Cerebellar nuclear complex (tissue), 1 donor: Measurements from ENCODE around the gene PRR9.
"Not testable (repeated sequence)": the region's sequence is repeated elsewhere in the genome, so short reads cannot be mapped to it uniquely, and the experiment has no call there.

ENCODE experiments used
- DNase-seq, 2 experiments: peaks; one replicate each; lab custom pipeline; 2025; lab: John Stamatoyannopoulos, UW

The PRR9 gene

GRCh38 chr1:153217212-153217611, at the start of gene PRR9:
Gene PRR9, plus strand, starts transcription at chr1:153217584. Its CDS starts 561 bp downstream, at chr1:153218145.
- no peak for DNase-seq

- DNase-seq = no peak
Measured at GRCh38 chr1:153168686-153169085, 48.7 kb upstream of the PRR9 start.

GRCh38 chr1:153174624-153175023, 42.8 kb upstream of the PRR9 start:
- no peak for DNase-seq

GRCh38 chr1:153178922-153179321, 38.5 kb upstream of the PRR9 start:
- no peak for DNase-seq

DNA sequence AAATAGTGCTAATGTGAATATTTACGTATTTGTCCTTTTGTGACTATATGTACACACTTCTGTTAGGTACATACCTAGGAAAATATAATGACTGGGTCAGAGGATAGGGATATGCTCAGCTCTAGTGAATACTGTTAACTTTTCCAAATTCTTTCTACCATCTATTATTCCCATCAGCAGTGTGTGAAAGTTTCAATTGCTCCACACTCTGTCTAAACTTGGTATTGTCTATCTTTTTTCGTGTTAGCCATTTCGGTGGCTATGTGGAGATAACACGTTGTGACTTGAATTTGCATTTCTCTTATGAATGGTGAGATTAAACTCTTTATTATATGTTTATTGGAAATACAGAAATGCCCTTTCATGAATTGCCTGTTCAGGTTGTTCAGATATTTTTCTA, 36.8 kb upstream of the PRR9 start:
- no peak for DNase-seq

- not testable (repeated sequence) for DNase-seq
Measured at GRCh38 chr1:153188301-153188700, 29.1 kb upstream of the PRR9 start.

DNA sequence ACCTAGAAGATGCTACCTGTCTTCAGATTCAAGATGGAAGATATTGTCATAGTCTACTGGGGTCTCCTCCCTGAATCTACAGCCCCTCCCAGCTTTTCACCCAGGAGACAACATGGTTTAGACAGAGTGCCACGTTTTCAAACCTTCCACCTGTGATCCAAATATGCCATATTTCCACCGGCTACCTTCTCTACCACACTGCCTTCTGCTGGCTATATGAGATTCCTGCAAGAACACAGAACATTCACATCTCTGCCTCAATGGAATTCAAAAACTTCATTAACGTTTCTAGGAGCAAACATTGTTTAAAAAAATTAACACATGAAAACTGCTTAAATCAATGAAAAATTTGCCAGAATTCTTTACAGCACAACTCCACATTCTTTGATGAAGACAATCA, 27.0 kb upstream of the PRR9 start:
- DNase-seq = no peak

GRCh38 chr1:153192697-153193096, 24.7 kb upstream of the PRR9 start:
- no peak for DNase-seq

- no peak for DNase-seq
Measured at GRCh38 chr1:153194331-153195050, 22.9 kb upstream of the PRR9 start.

- no peak for DNase-seq
Measured at GRCh38 chr1:153195216-153195615, 22.2 kb upstream of the PRR9 start.

GRCh38 chr1:153202006-153202405, 15.4 kb upstream of the PRR9 start:
- DNase-seq = no peak

DNA sequence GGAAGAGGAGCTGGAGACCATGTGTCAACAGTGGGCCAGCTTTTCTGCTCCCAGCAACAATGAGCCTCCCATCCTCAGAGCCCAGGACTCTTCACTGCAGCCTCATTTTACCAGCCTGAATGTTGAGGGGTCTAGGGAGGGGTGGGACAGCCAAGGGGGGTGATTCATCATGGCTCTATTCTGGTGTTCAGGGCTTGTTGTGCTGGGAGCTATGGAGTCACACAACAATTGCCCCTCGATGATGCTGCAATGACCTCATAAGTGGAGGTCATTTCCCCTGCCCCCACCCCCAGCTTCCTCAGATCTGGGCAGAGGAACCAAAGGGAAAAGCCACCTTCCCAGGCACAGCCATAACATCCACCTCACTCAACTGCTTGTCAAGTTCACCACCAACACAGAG, 14.3 kb upstream of the PRR9 start, which contains the start of gene LELP1:
Gene LELP1, plus strand, starts transcription at position 301 of the 400 bp plus-strand sequence. CDS start 1,278 bp downstream, outside the sequence.
- DNase-seq = no peak

DNA sequence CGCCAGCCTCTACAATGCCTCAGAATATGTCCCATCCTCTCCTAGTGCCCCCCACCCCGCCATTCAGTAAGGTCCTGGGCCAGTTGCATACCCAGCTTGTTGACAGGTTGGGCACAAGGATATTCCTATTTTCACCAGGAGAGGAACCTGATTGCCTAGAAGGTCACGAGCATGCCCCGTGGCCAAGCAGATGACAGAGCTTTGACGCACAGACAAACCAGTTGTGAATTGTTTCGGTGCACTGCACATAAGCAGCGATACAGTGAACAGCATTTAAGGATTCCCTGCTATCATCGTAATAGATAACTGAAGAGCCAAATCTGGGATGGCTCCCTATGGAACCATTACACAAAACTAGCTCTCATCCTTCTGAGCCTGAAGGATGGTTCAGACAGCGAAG, 10.8 kb upstream of the PRR9 start:
- DNase-seq = no peak

- no peak for DNase-seq
Measured at GRCh38 chr1:153210206-153210605, 7.2 kb upstream of the PRR9 start.

GRCh38 chr1:153212201-153212600, 5.2 kb upstream of the PRR9 start:
- DNase-seq = no peak

DNA sequence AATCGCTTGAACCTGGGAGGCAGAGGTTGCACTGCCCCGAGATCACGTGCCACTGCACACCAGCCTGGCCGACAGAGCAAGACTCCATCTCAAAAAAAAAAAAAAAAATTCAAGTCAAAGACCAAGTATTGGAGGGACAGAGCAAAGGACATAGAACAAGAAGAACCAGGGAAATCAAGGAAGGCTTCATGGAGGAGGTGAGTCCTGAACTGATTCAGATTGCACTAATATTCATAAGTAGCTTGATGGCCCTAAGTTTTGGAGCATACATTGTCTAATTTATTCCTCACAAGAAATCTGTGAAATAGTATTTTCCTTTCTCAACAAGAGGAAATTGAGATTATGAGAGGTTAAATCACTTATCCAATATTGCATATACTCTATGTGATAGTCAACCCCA, 3.9 kb upstream of the PRR9 start:
- DNase-seq = no peak

DNA sequence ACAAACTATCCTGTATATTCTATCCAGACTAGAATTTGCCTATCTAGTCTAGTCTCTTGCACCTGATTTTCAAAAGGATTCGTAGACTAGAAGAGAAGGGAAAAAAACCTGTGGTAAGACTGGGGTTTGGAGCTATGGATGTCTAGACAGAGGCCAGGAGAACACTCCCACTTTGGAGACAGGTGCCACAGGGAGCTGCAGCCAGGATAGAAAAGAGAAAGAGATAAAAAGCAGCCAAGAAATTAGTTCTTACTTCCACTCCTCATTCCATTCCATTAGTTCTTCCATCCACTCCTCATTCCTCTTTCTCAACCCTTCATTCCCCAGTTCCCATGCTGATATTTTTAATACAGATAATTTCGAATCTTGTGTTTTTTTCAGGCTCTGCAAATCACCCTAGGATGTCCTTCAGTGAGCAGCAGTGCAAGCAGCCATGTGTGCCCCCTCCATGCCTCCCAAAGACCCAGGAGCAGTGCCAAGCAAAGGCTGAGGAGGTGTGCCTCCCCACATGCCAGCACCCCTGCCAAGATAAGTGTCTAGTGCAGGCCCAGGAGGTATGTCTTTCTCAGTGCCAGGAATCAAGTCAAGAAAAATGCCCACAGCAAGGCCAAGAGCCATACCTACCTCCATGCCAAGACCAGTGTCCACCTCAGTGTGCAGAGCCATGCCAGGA, 496 bp downstream of the PRR9 start:
- DNase-seq = no peak

DNA sequence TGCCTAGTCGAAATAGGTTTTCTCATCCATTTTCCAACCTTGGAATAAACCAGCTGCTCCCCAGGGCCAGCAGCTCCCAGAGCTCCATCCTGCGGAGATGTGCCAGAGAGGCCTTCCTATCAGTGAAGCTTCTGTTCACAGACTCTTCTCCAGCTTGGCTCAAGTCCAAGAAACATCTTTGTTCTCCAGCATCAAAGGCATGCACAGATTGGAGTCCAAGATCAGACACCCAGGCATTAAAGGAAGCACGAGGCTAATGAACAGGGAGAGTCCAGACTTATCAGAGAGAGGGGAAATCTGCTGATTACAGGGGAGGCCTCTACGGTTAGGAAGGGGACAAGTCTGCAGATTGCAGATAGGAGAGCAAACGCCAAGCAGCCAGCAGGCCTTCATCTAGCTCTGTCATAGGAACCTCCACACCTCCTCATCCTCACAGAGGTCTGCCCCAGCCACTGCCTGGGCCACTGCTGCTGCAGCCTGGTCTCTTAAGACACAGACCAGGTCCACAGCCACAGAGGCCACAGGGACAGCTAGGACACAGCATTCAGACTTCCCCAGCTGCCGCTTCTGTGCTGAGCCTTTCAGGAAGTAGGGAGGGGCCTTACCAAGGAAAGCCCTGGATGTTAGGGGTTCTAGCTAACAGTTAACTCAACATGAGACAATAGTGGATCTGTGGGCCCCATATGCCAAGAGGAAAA, 3.4 kb downstream of the PRR9 start:
- no peak for DNase-seq

- not testable (repeated sequence) for DNase-seq
Measured at GRCh38 chr1:153223040-153223891, 5.9 kb downstream of the PRR9 start.

DNA sequence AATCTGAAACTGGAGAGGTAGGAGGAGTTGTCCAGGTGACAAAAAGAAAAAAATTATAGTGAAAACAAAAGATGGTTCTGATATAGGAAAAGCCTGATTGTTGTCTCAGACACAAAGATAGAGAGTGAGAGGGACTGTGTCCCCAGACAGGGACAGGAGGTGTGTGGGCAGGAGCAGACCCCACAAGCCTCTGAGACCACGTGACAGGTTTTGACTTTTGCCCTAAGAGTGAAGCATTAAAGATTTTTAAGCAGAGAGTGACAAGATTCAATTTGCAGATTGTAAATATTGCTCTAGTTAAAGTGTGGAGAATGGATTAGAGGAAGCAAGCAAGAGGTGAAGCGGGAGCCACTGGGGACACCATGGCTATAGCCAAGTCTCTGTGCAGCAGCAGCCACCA, 10.4 kb downstream of the PRR9 start:
- DNase-seq = no peak

GRCh38 chr1:153228491-153228890, 11.1 kb downstream of the PRR9 start:
- DNase-seq = no peak
